ENCODE measurements around the gene SEC31B. TPM values are rescaled to one million over a fixed set of nuclear protein-coding genes. Genes with fewer than 3 reads are reported as not detected.

Gene SEC31B
- polyA plus RNA-seq, 3 donors, result 10.4 to 16.5 (median 12.2) TPM

DNA sequence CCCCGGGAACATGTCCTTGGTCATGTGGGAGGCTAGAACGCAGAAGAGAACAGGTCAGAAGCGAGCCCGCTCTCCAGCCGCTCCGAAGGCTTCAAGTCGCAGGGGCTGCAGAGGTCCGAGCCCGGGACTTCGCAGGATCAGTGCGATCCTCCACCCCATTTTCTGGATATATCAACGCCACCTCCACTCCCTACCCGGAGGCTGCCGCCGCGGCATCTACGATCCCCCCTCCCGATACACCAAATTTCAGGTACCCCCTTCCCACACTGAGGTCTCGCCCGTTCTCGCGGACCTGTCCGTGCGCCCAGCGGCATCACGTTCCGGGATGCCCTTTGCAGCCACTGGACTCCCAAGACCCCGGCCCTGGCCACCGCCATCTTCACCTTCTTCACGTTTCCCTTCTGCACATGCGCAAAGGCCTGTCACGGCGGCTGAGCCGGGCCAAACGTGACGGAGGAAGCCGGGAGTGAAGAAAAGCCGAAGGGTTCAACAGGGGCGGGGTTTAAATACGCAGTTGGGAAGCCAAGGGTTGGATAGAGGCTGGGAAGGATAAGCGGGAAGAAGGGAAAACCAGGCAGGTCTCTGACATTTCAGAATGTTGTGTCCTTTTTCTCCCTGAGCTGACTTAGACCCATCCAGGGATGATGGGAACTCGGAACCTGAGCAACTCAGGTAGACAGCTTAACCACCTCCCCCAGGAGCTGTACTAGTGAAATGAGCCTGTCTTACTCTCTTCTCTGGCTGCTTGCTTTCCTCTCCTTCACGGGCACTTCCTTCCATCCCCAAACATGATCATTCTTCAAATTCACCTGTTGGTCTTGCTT, 10.0 kb upstream of the SEC31B start, which contains the start of gene NDUFB8:
Gene NDUFB8 (minus strand): TSS at position 397 of the 824 bp plus-strand sequence. CDS start 20 bp downstream, at position 377.
- peak; percentile 81 to 89 (median 83) for DNase-seq (ENCODE audit: low read depth in 3 of 3, low spot score in 2 of 3)

- no peak for DNase-seq (ENCODE audit: low read depth in 3 of 3, low spot score in 2 of 3)
Observed at GRCh38 chr10:100528921-100529474, 9.3 kb upstream of the SEC31B start.

DNA sequence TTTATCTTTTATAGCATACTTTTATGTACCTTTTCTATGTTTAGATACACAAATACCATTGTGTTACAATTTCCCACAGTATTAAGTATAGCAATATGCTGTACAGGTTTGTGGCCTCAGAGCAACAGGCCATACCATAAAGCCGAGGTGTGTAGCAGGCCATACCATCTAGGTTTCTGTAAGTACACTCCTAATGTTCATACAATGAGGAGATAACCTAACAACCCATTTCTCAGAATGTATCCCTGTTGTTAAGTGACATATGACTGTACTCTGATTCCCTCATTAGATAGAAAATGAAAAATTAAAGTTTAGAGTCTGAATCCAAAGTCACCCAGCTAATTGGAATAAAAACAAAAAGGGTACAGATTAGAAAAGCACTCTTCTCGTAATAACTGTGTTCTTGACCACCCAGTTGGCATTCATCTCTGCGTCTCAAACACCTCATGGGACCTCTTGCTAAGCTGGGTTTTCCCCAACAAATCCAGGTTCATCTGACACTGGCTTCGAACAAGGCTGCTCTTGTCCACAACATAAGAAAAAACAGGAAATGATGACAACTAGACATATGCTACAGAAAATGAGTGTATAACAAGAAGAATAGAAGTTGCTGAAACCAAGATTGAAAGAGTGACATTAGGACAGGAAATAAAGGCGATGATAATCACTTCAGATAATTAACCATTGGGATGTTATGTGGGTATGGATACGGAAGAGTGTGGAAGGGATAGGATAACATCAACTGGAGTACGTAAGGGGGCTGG, 8.6 kb upstream of the SEC31B start:
- DNase-seq (ENCODE audit: low read depth in 3 of 3, low spot score in 2 of 3), result no peak

- no peak for DNase-seq (ENCODE audit: low read depth in 3 of 3, low spot score in 2 of 3)
Observed at GRCh38 chr10:100524638-100525037, 5.0 kb upstream of the SEC31B start.

GRCh38 chr10:100524206-100524605, 4.5 kb upstream of the SEC31B start:
- DNase-seq (ENCODE audit: low read depth in 3 of 3, low spot score in 2 of 3), result no peak

- DNase-seq (ENCODE audit: low read depth in 3 of 3, low spot score in 2 of 3), result no peak
Observed at GRCh38 chr10:100522945-100523344, 3.3 kb upstream of the SEC31B start.

- no peak for DNase-seq (ENCODE audit: low read depth in 3 of 3, low spot score in 2 of 3)
Observed at GRCh38 chr10:100522107-100522801, 2.6 kb upstream of the SEC31B start.

DNA sequence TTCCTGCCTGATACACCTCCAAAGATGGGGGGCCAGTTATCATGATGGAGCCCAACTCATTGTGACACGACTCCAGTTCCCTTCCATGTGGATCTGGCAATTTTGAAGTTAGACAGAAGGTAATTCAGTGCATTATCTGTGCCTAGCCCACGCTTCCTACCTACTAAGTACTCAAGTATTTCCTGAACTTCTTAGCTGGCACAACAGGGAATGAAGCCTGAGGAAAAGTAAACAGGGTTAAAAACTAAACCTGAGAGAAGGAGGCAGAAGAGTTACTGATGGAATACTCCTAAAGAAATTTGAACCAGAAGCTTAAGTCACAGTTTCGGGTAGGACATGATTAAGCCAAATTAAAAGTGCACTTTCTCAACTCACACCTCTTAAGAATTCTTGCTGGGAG, 1.1 kb upstream of the SEC31B start:
- DNase-seq (ENCODE audit: low read depth in 3 of 3, low spot score in 2 of 3), result no peak

- DNase-seq (ENCODE audit: low read depth in 3 of 3, low spot score in 2 of 3), result peak in 2 of 3 donors; percentile 60 to 68
Observed at GRCh38 chr10:100518761-100519241, 860 bp downstream of the SEC31B start.

- no peak for DNase-seq (ENCODE audit: low read depth in 3 of 3, low spot score in 2 of 3)
Observed at GRCh38 chr10:100516847-100517246, 2.8 kb downstream of the SEC31B start.

DNA sequence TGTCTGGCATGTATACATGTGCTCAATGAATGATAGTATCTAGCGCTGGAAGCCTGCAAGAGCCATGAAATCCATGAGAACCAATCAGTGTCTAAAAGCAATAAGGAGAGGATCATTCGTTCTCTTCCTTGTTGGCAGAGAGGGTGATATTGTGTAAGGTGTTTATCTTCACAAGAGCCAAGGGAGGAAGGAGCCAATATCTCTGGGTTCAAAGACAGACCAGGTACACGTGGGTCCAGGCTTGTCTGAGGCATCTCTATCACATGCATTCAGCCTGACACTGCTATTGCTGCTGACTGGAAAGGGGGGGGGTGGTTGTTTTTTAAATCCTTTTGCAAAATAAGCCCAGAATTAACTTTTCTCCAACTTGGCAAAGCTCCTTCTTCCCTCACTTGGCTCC, 4.0 kb downstream of the SEC31B start:
- DNase-seq (ENCODE audit: low read depth in 3 of 3, low spot score in 2 of 3), result no peak

GRCh38 chr10:100510533-100511308, 8.9 kb downstream of the SEC31B start:
- DNase-seq (ENCODE audit: low read depth in 3 of 3, low spot score in 2 of 3), result no peak

DNA sequence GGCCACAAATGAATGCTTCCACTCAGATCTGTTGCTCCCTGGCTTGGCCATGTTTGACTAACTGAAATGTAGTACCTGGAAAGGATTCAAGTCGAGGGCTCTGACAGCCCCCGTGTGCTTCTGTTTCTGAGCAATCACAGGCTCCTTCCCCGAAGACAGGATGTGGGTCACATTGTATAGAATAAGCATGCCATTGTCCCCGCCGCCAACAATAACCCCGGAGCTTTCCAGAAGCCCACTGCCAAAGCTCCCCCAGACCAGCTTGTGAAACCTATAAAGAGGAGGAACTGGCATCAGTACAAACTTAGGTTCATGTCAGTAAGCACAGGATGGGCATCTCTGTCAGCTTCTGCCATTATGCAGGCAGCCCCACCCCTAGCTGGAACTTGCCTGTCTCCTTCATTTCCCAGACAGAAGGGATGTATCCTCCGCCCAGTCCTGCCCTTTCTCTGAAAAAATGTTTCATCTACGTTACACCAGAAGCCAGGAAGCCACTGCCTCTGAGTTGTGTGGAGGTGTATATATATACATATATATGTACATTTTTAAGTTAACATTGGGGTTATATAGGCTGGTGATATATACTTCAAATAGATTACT, 10.3 kb downstream of the SEC31B start:
- no peak for DNase-seq (ENCODE audit: low read depth in 3 of 3, low spot score in 2 of 3)

DNA sequence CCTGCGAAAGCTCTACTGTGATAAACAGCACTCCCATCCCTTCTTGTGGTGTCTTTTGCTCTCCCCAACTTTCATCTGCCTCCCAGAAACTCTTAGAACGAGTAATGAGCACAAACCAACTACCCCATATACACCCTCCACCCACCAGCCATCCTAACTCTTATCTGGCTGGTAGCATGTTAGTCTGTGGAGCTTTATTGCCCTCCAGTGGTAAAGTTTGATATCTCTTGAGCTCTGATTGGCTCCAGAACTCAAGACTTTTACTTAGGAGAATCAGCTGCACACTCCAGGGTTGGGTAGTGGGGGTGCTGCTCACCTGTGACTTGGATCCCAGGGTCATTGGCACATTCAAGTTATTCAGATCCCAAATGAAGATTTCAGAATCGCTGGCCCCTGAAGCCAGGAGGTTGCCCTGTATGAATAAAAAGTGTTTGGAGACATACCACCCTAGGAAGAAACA, 10.9 kb downstream of the SEC31B start:
- no peak for DNase-seq (ENCODE audit: low read depth in 3 of 3, low spot score in 2 of 3)

DNA sequence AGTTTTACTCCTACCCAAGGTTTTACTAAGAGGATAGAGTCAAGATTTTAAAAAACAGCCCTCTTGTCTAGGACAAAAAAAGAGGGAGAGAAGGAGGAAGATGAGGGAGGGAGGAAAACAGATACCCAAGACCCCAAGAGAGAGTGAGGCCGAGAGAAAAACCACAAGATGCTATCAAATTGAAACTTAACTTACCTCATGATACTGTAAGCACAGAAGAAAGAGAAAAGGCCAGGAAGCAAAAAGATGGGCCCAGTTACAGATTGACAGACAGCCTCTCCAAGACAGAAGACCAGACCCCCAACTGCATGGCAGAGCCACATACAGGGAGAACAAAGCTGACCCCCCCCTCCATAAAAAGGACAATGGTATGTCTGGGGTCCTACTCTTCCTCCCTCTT, 11.4 kb downstream of the SEC31B start:
- DNase-seq (ENCODE audit: low read depth in 3 of 3, low spot score in 2 of 3), result no peak

- DNase-seq (ENCODE audit: low read depth in 3 of 3, low spot score in 2 of 3), result no peak
Observed at GRCh38 chr10:100507357-100507732, 12.3 kb downstream of the SEC31B start.

DNA sequence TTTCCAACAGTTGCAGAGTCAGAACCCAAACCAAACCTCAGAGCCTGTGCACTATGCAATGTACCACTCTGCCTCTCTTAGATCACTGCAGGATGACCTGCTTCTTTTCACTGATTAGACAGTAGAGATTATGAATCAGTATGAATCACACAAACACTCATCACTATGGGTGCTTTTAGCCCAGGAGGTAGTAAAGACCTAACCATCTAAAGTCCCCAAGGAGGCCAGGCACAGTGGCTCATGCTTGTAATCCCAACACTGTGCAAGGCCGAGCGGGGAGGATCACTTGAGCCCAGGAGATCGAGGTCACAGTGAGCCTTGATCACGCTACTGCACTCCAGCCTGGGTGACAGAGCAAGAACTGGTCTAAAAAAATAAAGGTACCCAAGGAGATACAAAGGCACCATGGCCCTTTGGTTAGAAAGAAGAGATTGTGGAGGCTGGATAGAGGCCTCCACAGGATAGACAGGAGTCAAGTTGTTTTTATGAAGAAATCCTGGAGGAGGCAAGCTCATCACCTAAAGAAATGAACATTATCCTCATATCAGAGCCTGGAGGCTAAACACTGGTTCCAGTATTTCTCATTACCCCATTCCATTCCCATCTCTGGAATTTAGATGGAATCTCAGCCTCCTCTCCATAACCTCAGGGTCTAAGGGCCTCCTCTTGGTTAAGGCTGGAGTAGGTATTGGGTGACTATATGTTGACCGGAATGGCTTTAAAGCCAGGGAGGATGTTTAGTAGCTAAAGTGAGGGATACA, 12.9 kb downstream of the SEC31B start:
- no peak for DNase-seq (ENCODE audit: low read depth in 3 of 3, low spot score in 2 of 3)

DNA sequence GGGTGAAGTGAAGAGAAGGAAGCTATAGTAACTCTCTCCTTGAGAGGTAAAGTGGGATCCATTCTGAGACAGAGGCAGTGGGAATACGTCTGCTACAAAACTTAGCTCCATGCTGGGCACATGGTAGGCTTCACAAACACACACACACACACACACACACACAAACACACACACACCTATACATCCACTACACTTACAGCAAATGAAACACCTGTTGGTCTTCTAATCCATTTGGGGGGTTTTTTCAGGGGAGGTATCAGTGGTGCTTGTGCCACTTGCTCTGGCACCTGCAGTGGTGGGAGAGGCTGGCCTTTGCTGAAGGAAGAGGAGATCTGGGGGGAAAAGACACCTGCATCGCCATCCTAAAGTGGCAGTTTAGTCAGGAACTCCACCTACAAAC, 14.5 kb downstream of the SEC31B start:
- DNase-seq (ENCODE audit: low read depth in 3 of 3, low spot score in 2 of 3), result no peak

GRCh38 chr10:100504096-100504495, 15.6 kb downstream of the SEC31B start:
- DNase-seq (ENCODE audit: low read depth in 3 of 3, low spot score in 2 of 3), result no peak
